Left renal cortex interstitium (tissue), 4 donors: Measurements from ENCODE around the gene LILRA6. TPM values are rescaled to one million over a fixed set of nuclear protein-coding genes. Genes with fewer than 3 reads are reported as not detected.
"Not testable (repeated sequence)": the region's sequence is repeated elsewhere in the genome, so short reads cannot be mapped to it uniquely, and the experiment has no call there.

Experiments
- DNase-seq, 4 donors: peaks; one replicate each; pipeline ENCODE4 v3.0.0-alpha.2; 2013; ENCODE audit warnings: low read depth in 4 of 4, low spot score in 2 of 4, missing footprints in 1 of 4
- polyA plus RNA-seq, 4 donors: library from polyadenylated mRNA; unstranded; fragments of 120-200 nt; gene quantifications; one replicate each; pipeline ENCODE4 v1.2.1, GENCODE V29; 2013; ENCODE audit not compliant: insufficient read length in 4 of 4

LILRA6 gene
- polyA plus RNA-seq, result under 1 TPM; 0.38 to 0.92 (median 0.65) TPM

- not testable (repeated sequence) for DNase-seq
Measured at GRCh38 chr19:54242646-54243045, at the start of gene LILRA6. Gene LILRA6, minus strand, starts transcription at chr19:54242790.

- not testable (repeated sequence) for DNase-seq
Measured at GRCh38 chr19:54289160-54289559, 46.6 kb upstream of the LILRA6 start.

GRCh38 chr19:54287456-54287855 lies 44.9 kb upstream of the LILRA6 start:
- DNase-seq, result no peak

GRCh38 chr19:54286283-54286682 lies 43.7 kb upstream of the LILRA6 start:
- DNase-seq, result not testable (repeated sequence)

GRCh38 chr19:54285427-54286056 lies 43.0 kb upstream of the LILRA6 start:
- not testable (repeated sequence) for DNase-seq

GRCh38 chr19:54282686-54283470 lies 40.3 kb upstream of the LILRA6 start:
- no peak for DNase-seq

- DNase-seq, result not testable (repeated sequence)
Measured at GRCh38 chr19:54281729-54282075, 39.1 kb upstream of the LILRA6 start.

- DNase-seq, result no peak
Measured at GRCh38 chr19:54281007-54281728, 38.6 kb upstream of the LILRA6 start, which contains the start of gene LILRB2. Gene LILRB2, minus strand, starts transcription at chr19:54281110. Its CDS starts 614 bp downstream, at chr19:54280496.

GRCh38 chr19:54280441-54280840 lies 37.9 kb upstream of the LILRA6 start:
- not testable (repeated sequence) for DNase-seq

- DNase-seq, result not testable (repeated sequence)
Measured at GRCh38 chr19:54280025-54280424, 37.4 kb upstream of the LILRA6 start.

- no peak for DNase-seq
Measured at GRCh38 chr19:54279406-54279962, 36.9 kb upstream of the LILRA6 start.

GRCh38 chr19:54278571-54279195 lies 36.1 kb upstream of the LILRA6 start:
- not testable (repeated sequence) for DNase-seq

- not testable (repeated sequence) for DNase-seq
Measured at GRCh38 chr19:54278056-54278455, 35.5 kb upstream of the LILRA6 start.

GRCh38 chr19:54277111-54277615 lies 34.6 kb upstream of the LILRA6 start:
- DNase-seq, result not testable (repeated sequence)

GRCh38 chr19:54275951-54276350 lies 33.4 kb upstream of the LILRA6 start:
- no peak for DNase-seq

GRCh38 chr19:54274516-54274915 lies 31.9 kb upstream of the LILRA6 start:
- DNase-seq, result not testable (repeated sequence)

GRCh38 chr19:54273821-54274220 lies 31.2 kb upstream of the LILRA6 start:
- DNase-seq, result no peak

GRCh38 chr19:54272181-54272580 lies 29.6 kb upstream of the LILRA6 start:
- not testable (repeated sequence) for DNase-seq

- DNase-seq, result not testable (repeated sequence)
Measured at GRCh38 chr19:54271587-54271986, 29.0 kb upstream of the LILRA6 start.

- DNase-seq, result no peak
Measured at GRCh38 chr19:54271106-54271505, 28.5 kb upstream of the LILRA6 start.
